Transverse colon (tissue), 3 donors: ENCODE data around the gene TMBIM4.

ENCODE experiments used
- EP300 ChIP-seq: sonication (generic); formaldehyde crosslinking; IDR thresholded peaks from one replicate; pipeline ENCODE4 v1.6.1; 2017; ENCODE audit warnings: antibody characterized with exemption, low read depth
- POLR2A ChIP-seq: fragments of 450-650 bp; IDR thresholded peaks from one replicate; pipeline ENCODE4 v1.6.1; 2016; ENCODE audit warnings: antibody characterized with exemption, mild to moderate bottlenecking, moderate library complexity
- TF ChIP-seq, protein P1 (sequence below), 5 experiments: fragments of 200-600 bp in 3 of 5; fragments of 450-650 bp in 2 of 5; sonication (generic) in 3 of 5; IDR thresholded peaks; 1 replicate in 2 of 5; 2 replicates in 3 of 5; pipeline ENCODE4 v1.5.1; 2016 to 2017; ENCODE audit warnings: antibody characterized with exemption in 5 of 5, inconsistent platforms in 3 of 5, mild to moderate bottlenecking in 2 of 5, moderate library complexity in 1 of 5

- TF ChIP-seq, protein P1, sequence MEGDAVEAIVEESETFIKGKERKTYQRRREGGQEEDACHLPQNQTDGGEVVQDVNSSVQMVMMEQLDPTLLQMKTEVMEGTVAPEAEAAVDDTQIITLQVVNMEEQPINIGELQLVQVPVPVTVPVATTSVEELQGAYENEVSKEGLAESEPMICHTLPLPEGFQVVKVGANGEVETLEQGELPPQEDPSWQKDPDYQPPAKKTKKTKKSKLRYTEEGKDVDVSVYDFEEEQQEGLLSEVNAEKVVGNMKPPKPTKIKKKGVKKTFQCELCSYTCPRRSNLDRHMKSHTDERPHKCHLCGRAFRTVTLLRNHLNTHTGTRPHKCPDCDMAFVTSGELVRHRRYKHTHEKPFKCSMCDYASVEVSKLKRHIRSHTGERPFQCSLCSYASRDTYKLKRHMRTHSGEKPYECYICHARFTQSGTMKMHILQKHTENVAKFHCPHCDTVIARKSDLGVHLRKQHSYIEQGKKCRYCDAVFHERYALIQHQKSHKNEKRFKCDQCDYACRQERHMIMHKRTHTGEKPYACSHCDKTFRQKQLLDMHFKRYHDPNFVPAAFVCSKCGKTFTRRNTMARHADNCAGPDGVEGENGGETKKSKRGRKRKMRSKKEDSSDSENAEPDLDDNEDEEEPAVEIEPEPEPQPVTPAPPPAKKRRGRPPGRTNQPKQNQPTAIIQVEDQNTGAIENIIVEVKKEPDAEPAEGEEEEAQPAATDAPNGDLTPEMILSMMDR (IDR thresholded peaks at IDR 0.05), result no peak
- TF ChIP-seq POLR2A, result no peak
- TF ChIP-seq EP300, result no peak
These were observed 15.0 kb downstream of the TMBIM4 start for GRCh38 chr12:66154776-66155175.
